ENCODE data around the gene CYP27A1.
"Not testable (repeated sequence)": the region's sequence is repeated elsewhere in the genome, so short reads cannot be mapped to it uniquely, and the experiment has no call there.

The CYP27A1 gene

DNA sequence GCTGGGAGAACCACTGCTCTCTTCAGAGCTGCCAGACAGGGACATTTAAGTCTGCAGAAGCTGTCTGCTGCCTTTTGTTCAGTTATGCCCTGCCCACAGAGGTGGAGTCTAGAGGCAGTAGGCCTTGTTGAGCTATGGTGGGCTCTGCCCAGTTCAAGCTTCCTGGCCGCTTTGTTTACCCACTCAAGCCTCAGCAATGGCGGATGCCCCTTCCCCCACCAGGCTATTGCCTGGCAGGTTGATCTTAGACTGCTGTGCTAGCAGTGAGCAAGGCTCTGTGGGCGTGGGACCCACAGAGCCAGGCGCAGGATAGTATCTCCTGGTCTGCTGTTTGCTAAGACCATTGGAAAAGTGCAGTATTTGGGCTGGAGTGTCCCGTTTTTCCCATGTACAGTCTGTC, 9.2 kb upstream of the CYP27A1 start:
- in situ Hi-C loops (cut with MboI; ENCODE audit: low sequenced_read_pairs): not testable (repeated sequence)

DNA sequence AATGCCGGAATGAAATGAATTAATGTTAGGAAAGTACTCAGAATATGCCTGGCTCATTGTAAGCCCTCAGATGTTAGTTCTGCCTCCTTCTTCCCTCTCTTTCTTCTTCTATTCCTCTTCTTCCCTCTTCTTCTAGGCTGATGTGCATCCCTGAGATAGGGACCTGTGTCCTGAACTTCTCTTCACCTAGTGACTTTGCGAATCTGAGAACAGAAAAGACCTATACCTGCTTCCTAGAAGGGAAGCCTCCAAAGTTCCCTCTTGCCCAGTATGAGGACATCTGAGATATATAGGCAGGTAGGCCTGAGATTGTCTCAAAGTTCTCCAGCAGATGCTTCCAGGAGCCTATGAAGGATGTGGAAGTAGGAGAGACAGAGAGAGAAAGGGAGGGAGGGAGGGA, 8.1 kb upstream of the CYP27A1 start:
- in situ Hi-C loops (cut with MboI; ENCODE audit: low sequenced_read_pairs): no loop called here

DNA sequence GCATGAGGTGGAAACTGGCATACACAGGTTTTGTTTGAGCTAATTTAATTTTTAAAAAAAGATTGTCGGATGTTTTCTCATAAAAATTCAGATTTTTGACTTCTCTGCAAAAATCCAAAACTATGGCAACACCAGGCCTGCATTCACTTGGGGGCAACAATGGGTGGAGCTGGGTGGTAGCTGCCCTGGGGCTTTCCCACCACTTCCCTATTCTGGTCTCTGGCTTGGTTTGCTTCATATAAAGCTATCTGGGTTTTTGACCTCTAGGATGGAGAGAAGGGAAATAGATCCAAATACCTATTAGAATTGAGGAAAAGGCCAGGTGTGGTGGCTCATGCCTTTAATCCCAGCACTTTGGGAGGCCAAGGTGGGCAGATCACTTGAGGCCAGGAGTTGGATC, 5.5 kb upstream of the CYP27A1 start:
- in situ Hi-C loops (cut with MboI; ENCODE audit: low sequenced_read_pairs): no loop called here

DNA sequence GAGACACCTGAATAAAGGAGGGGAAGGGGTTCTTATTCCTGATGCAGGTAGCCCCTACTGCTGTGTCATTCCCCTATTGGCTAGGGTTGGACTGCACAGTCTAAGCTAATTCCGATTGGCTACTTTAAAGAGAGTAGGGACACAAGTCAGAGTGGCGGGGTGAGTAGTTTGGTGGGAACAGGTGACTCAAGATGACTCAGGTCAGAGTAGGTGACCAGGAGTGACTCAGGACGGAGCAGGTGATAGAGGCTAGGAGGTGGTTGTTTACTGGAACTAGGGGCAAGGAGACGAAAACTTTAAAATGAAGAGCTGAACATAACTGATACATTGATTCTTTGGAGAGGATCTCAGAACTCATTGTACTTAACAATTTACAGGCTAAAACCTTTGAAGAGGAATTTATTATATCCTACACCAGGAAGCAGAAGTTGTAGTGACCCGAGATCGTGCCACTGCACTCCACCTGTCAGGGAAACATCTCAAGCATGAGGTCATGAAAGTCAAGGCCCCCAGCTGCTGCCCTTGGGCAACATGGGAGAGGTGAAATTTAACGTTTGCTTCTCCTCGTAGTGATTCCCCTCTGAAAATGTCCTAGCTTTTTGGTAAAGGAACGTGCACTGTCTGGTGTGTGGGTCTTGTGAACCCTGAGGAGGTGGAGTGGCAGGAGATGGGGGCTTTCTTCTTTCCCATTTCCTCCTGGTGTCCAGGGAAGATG, 4.5 kb upstream of the CYP27A1 start:
- in situ Hi-C loops (cut with MboI; ENCODE audit: low sequenced_read_pairs): no loop called here

DNA sequence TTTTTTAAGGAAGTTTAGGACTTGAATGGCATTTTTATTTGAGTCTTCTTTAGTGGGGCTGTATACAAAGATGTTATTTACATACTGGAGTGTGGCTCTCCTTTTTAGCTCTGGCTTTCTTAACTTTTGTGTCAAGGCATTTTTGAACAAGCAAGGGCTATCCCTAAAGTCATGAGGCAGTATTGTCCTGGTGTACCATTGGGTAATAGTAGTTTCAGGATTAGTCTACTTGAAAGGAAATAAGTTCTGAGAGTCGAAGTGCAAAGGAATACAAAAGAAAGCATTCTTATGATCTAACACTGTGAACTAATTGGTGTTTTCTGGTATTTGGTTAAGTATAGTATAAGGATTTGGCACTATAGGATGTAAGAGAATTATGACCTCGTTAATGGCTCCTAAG, 1.9 kb upstream of the CYP27A1 start:
- in situ Hi-C loops (cut with MboI; ENCODE audit: low sequenced_read_pairs): no loop called here

DNA sequence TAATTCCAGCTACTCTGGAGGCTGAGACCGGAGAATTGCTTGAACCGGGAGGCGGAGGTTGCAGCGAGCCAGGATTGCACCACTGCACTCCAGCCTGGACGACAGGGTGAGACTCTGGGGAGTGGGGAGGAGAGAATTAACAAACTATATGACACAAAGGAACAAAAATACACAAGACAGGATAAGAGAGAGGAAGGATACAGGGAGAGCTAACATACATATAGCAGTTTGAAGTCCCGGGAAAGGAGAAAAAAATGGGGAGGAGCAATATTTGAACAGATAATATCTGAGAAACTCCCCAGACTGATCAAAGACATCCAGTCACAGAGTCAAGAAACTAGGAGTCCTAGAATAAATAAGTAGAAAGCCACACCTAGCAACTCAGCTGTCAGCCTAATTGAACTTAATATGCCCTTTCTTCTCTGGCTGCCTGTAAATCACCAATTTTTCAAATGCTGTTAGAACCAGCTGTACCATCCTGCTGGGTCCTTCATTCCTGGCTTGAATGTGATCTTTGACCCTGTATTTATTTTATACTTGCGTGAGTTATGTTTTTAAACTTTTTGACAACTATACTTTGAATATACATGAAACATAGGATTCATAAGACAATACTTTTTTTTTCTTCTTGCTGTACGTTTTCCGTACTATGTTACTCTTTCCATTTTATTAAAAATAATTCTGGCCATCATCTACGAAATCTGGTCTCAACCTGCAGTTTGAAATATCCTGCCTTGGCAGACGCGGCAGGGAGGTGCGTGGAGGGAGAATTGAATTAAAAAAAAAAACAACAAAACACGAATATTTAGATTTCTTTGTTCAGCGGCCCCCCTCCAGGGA, 876 bp upstream of the CYP27A1 start:
- in situ Hi-C loops (cut with MboI; ENCODE audit: low sequenced_read_pairs): no loop called here

DNA sequence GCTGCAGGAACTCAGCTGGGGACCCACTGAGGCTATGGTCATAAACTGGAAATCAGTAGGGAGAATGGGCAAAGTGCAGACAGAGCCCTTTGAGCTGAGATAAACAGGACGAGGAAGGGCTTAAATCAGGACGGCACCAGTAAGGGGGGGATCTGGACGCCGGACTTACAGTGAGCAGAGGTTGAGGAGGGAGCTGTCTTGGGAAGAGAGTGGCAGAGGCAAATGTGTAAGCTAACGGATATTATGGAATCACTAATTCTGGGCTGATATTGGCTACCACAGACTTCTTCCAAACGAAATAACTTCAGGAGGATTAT, 539 bp downstream of the CYP27A1 start:
- in situ Hi-C loops (cut with MboI; ENCODE audit: low sequenced_read_pairs): no loop called here

DNA sequence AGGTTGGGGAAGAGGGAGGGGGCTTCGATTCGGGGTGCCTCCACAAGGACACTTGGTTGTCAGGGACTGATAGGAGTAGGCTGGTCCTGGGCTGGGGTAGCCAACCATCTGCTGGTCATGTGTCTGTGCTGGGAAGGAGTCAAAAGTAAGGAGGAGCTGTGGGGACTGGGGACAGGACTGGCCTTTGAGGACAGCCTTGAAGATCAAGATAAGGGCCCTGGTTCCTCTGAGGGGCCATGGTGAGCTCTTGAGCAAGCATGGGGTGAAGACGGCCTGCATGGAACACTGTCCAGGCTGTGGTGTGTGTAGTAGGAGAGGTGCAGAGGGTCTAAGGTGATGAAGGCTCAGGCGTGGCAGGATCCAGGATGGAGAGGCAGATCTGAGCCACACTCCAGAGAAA, 1.7 kb downstream of the CYP27A1 start:
- in situ Hi-C loops (cut with MboI; ENCODE audit: low sequenced_read_pairs): no loop called here

DNA sequence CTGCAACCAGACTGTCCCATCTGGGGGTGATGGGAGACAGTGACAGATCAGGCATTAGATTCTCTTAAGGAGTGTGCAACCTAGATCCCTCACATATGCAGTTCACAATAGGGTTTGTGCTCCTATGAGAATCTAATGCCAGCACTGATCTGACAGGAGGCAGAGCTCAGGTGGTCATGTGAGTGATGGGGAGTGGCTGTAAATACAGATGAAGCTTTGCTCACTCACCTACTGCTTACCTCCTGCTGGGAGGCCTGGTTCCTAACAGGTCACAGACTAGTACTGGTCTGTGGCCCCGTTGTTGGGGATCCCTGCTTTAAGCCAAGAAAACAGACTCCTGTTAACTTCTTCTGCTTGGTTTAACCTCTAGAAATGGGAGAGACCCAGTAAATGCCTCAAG, 3.2 kb downstream of the CYP27A1 start:
- in situ Hi-C loops (cut with MboI; ENCODE audit: low sequenced_read_pairs): no loop called here

DNA sequence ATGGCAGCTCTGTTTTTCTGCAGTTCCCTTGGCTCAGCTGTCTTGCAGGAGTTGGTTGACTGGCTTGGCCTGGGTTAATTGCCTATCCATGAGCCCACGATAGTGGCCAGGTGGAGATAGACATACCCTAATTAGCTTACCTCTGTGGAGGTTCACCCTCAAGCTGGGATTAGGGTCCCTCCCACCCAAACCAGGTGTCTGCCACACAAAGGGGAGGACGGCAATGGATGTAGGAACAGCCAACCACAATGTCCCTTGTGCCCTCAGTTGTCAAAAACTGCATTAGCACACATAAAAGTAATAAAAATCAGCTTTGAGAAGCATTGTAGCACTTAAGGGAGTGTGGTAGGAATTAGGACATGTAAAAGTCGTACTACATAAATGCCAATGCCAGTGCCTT, 4.2 kb downstream of the CYP27A1 start:
- in situ Hi-C loops (cut with MboI; ENCODE audit: low sequenced_read_pairs): no loop called here

DNA sequence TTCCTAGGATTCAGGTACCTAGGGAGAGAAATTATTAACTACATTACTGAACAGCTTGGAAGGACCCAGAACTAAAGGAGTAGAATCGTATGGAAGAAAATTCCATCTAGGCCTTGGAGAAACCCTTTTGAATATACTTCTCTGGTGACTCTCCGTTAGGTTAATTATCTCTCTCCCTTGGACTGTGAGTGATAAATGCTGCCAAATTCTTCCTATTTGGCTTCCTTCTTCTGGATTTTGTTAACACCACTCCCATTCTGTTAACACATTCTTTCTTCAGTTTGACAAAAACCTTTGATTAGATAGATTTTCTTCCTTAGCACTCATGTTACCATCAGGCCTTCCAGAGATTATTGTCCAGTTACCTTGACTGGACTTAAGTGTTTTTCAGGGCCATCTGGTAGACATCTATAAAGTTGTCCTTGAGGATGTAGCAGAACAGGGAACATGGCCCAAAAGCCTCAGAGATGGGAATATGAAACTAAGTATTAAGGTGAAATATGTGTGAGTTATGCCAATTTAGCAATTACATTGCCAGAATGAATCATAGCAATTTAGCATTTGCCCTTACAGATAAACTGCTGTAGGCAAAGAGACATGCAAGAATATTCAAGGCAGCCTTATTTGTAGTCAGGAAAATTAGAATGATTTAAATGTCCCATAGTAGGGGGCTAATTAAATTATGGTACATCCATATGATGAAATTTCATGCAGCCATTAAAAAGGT, 6.7 kb downstream of the CYP27A1 start:
- in situ Hi-C loops (cut with MboI; ENCODE audit: low sequenced_read_pairs): no loop called here

DNA sequence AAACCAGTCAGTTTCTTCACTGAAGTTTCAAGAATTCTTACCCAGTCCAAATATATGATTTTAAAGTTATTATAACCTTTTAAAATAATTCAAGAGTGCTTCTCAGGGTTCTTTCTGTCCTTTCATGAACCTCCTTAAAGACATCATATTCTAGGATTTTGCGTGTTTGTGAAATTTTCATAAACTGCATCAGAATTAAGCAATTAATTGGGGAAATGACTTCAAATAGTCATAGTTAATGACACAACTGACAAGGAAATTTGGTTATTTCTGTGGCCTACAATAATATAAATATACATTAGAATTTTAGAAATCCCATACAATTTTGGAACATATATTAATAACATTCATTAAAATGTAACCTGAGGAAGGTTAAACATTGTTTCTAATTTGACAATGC, 10.5 kb downstream of the CYP27A1 start:
- in situ Hi-C loops (cut with MboI; ENCODE audit: low sequenced_read_pairs): no loop called here

DNA sequence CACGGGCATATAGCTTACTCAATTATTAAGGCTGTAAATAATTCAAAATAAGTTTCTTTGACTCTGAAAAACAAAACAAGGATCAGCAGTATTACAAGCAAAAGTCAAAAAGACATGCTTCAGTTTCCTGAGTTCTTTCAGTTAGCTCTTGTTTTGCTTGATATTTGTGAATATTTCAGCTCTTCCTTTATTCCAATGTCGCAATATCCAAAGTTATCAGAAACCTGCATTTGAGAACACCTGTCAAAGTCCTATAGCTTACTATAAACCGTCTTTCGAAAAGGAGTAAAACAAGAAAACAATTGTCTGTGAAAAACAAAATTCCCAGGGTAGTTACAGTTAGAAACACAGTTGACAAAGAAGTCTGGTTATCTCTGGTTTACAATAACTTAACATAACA, 14.7 kb downstream of the CYP27A1 start:
- in situ Hi-C loops (cut with MboI; ENCODE audit: low sequenced_read_pairs): no loop called here

DNA sequence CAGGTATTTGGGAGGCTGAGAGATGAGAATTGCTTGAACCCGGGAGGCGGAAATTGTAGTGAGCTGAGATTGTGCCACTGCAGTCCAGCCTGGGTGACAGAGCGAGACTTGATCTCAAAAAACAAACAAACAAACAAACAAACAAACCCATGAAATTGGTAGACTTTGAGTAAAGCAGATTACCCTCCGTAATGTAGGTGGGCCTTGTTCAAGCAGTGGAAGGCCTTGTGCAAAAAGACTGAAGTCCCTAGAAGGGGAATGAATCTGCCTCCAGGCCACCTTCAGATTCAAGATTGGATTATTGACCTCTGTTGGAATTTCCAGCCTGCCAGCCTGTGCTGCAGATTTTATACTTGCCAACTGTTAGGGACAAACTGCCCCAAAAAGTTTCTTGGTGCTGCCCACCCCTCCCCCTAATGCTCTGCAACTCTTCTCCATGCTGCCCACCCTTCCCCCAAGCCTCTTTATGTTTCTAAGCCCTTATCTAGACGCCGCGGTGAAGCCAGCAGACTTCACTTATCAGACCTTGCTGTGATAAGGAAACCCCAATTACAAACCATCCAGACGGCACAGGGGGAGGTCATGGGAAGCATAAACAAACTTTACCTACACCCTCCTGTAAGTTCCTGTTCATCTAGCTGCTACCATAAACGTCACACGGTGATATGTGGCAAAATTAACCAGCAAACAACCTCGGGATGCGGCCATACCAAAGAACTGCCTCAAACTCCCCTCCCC, 17.0 kb downstream of the CYP27A1 start:
- in situ Hi-C loops (cut with MboI; ENCODE audit: low sequenced_read_pairs): no loop called here

DNA sequence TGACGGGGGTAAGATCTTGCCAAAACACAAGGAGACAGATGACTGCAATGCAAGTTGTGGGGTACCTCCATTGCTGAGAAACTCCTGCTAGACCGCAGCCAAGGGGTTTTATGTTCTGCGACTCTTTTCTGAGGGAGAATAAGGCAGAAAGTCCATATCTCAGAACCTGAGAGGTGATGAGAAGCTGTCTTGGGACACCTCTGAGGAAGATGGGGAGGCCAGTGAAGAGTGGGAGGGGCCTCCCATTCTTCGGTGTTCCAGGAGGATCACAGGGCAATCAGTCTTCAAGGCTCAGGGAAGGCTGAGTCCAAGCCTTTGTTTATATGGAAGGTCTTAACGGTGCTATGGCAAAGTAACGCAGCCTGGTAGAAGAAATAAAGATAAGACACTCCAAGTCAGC, 18.0 kb downstream of the CYP27A1 start:
- in situ Hi-C loops (cut with MboI; ENCODE audit: low sequenced_read_pairs): no loop called here

DNA sequence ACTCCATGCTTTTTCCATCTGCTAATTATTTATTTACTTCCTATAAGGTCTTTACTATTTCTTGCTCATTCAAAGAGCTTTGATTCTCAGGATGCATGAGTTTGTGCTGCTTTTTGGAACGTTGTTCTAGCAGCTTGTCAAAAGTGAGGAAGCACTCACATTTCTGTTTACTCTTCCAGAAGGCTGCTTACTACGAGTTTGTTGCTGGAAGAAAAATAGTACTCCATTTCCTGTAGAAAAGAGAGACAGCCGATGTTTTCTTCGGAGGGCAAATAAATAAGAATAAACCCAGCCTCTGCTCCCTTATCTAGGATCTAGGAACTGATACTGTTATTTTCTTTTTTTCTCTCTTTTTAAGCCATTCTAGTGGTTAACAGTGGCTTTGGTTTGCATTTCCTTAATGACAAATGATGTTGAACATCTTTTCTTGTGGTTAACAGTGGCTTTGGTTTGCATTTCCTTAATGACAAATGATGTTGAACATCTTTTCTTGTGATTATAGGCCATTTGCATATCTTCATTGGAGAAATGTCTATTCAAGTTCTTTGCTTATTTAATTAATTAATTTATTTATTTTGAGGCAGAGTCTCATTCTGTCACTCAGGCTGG, 20.5 kb downstream of the CYP27A1 start:
- in situ Hi-C loops (cut with MboI; ENCODE audit: low sequenced_read_pairs): no loop called here

DNA sequence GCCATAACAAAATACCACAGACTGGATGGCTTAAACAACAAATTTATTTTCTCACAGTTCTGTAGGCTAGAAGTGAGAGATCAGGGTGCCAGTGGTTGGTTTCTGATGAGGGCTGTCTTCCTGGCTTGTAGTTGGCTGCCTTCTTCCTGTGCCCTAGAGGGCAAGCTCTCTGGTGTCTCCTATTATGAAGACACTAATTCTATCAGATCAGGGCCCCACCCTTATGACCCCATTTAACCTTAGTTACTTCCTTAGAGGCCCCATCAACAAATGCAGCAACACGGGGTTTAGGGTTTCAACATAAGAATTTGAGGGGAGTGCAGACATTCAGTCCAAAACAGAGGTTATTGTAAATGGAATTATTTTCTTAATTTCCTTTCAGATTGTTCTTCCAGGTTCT, 22.9 kb downstream of the CYP27A1 start:
- in situ Hi-C loops (cut with MboI; ENCODE audit: low sequenced_read_pairs): no loop called here

DNA sequence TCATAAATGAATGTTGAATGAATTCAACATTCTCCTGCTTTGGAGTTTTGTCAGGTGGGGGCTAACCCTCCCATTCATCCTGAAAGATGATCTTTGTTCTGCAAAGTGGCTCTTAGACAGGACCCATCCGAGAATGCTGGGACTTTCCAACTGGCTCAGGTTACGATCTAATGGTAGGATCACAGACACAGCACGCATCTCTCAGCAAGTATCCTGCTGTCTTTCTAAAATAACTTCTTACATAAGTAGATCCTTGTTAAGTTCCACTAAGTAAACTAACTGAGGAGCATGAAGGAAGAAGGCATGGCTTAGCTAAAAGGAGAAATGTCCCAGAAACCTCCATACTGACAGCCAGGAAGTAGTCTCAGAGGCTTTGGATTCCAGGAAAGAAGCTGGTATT, 23.7 kb downstream of the CYP27A1 start:
- in situ Hi-C loops (cut with MboI; ENCODE audit: low sequenced_read_pairs): no loop called here

DNA sequence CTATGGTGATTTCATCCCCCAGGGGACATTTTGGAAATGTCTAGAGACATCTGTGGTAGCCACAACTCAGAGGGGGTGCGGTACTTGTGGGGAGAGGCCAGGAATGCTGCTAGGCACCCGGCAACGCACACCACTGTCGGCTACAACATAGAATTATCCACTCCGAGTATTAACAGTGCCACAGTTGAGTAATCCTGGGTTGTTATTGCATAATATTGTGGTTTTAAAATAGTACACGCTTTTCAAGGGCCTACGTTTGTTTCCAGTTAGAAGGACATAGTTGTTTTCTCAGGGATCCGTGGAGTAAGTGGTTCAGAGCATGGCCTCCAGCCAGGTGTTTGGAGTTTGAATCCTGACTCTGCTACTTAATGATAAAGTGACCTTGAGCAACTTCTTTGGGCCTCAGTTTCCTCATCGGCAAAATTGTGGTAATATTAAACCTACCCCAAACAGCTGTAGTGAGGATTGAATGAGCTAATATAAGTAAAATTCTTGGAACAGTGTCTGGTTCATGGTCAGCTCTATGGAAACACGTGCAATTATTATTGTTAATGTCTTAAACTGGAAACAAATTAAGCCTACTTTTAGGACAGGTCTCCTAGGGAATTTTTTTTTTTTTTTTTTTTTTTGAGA, 24.5 kb downstream of the CYP27A1 start:
- in situ Hi-C loops (cut with MboI; ENCODE audit: low sequenced_read_pairs): no loop called here

DNA sequence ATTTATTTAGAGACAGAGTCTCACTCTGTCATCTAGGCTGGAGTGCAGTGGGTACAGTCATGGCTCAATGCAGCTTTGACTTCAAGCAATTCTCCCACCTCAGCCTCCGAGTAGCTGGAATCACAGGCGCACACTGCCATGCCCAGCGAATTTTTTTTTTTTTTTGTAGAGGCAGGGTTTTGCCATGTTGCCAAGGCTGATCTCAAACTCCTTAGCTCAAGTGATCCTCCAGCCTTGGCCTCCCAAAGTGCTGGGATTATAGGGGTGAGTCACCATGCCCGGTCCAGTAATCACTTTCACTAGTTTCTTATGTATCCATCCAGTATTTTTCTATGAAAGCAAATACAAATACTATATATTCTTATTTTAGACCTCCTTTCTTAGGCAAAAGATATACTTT, 25.7 kb downstream of the CYP27A1 start:
- in situ Hi-C loops (cut with MboI; ENCODE audit: low sequenced_read_pairs): no loop called here
